ENCODE data around the gene LRRC66. TPM values are rescaled to one million over a fixed set of nuclear protein-coding genes. Genes with fewer than 3 reads are reported as not detected.

Gene LRRC66
- total and polyA plus RNA-seq, 11 donors = 0.11 to 0.56 (median 0.27) TPM

- peaks cover 0 to 1% (median 0%) of the 10 kb centered on the region in 12 donors for H3K9me3 ChIP-seq
- H3K4me3 ChIP-seq = no peak overlapping the region
- no peaks in the 10 kb centered on the region for H3K27me3 ChIP-seq
- TF ChIP-seq CTCF (IDR thresholded peaks at IDR 0.05) = no peak
- no peak for TF ChIP-seq POLR2A (IDR thresholded peaks at IDR 0.05)
- intact Hi-C loops (cut with DNase I) = no loop called here
- peaks cover 0 to 7% (median 0%) of the 10 kb centered on the region in 12 donors for H3K4me1 ChIP-seq
- DNase-seq (no peak), ATAC-seq (no peak)
- H3K27ac ChIP-seq = no peak overlapping the region
- H3K36me3 ChIP-seq = peaks cover 0 to 59% (median 15%) of the 10 kb centered on the region in 9 donors
- WGBS, 4 donors = 60 to 80% (median 79%) methylated on average over 1 of the region's 1 CpG
These were observed 5.3 kb downstream of the LRRC66 start for GRCh38 chr4:52014903-52015302.

GRCh38 chr4:52012651-52013050, 7.5 kb downstream of the LRRC66 start:
- Histone ChIP-seq H3K4me1 (peaks cover 0 to 6% (median 0%) of the 10 kb centered on the region in 12 donors), H3K9me3 (peaks cover 0 to 13% (median 0%) of the 10 kb centered on the region in 12 donors), H3K36me3 (peaks cover 0 to 51% (median 11%) of the 10 kb centered on the region in 9 donors), H3K4me3 (no peak overlapping the region), H3K27ac (no peak overlapping the region), H3K27me3 (no peaks in the 10 kb centered on the region)
- ATAC-seq (no peak), DNase-seq (no peak)
- intact Hi-C loops (cut with DNase I) = no loop called here
- 90 to 97% (median 93%) methylated on average over 1 of the region's 1 CpG for WGBS, 4 donors
- TF ChIP-seq CTCF (IDR thresholded peaks at IDR 0.05) = no peak
- no peak for TF ChIP-seq POLR2A (IDR thresholded peaks at IDR 0.05)

- TF ChIP-seq CTCF (IDR thresholded peaks at IDR 0.05) = no peak
- TF ChIP-seq POLR2A (IDR thresholded peaks at IDR 0.05) = no peak
- intact Hi-C loops (cut with DNase I) = no loop called here
- Histone ChIP-seq H3K36me3 (peaks cover 0 to 41% (median 4%) of the 10 kb centered on the region in 9 donors), H3K27ac (no peak overlapping the region), H3K4me3 (no peak overlapping the region), H3K27me3 (no peaks in the 10 kb centered on the region), H3K9me3 (peaks cover 0 to 13% (median 0%) of the 10 kb centered on the region in 12 donors), H3K4me1 (peaks cover 0 to 6% (median 0%) of the 10 kb centered on the region in 12 donors)
- no peak for ATAC-seq
- no peak for DNase-seq
- 96 to 97% (median 97%) methylated on average over 2 of the region's 2 CpGs for WGBS, 4 donors
These were observed 9.2 kb downstream of the LRRC66 start for GRCh38 chr4:52010986-52011385.

GRCh38 chr4:52006887-52007286, 13.3 kb downstream of the LRRC66 start:
- Histone ChIP-seq H3K36me3 (peaks cover 0 to 12% (median 4%) of the 10 kb centered on the region in 9 donors), H3K4me3 (no peak overlapping the region), H3K27ac (no peak overlapping the region), H3K27me3 (no peaks in the 10 kb centered on the region), H3K4me1 (no peaks in the 10 kb centered on the region), H3K9me3 (peaks cover 0 to 13% (median 0%) of the 10 kb centered on the region in 12 donors)
- TF ChIP-seq POLR2A (IDR thresholded peaks at IDR 0.05) (no peak), CTCF (IDR thresholded peaks at IDR 0.05) (no peak)
- intact Hi-C loops (cut with DNase I) = no loop called here
- 97 to 99% (median 98%) methylated on average over 4 of the region's 4 CpGs for WGBS, 4 donors
- no peak for ATAC-seq
- no peak for DNase-seq

Data from heart left ventricle (tissue), 16 donors.